ENCODE results near the gene SHANK3. TPM values are rescaled to one million over a fixed set of nuclear protein-coding genes. Genes with fewer than 3 reads are reported as not detected.

Gene SHANK3
- total RNA-seq, 6 experiments from 2014 or later: 9.7 to 16.0 (median 14.8) TPM

GRCh38 chr22:50697667-50698506 is 25.3 kb downstream of the SHANK3 start:
- peak overlapping the region; percentile 44 to 62 (median 53) for H3K4me3 ChIP-seq
- H3K9me3 ChIP-seq: no peaks in the 10 kb centered on the region
- H3K36me3 ChIP-seq: no peaks in the 10 kb centered on the region
- H3K27ac ChIP-seq: peak overlapping the region in 2 of 3 donors; percentile 96
- DNase-seq: peak; percentile 30 to 59 (median 58)
- intact Hi-C loops (cut with DNase I): loop anchor here in 1 of 2 donors (5.0 kb wide), 1 partner anchor 71 kb away; the partner anchor contains the start of gene ARSA
- no peak for TF ChIP-seq POLR2A (IDR thresholded peaks at IDR 0.05)
- TF ChIP-seq CTCF (IDR thresholded peaks at IDR 0.05): no peak
- no peaks in the 10 kb centered on the region for H3K27me3 ChIP-seq
- no peak for ATAC-seq
- WGBS (ENCODE audit: insufficient coverage, low coverage, low lambda C conversion rate, missing lambda C conversion rate): no CpG with 5 or more reads among the region's 54 CpGs
- peaks cover 0 to 47% (median 20%) of the 10 kb centered on the region in 4 donors for H3K4me1 ChIP-seq

GRCh38 chr22:50698546-50698945 is 25.9 kb downstream of the SHANK3 start:
- peak overlapping the region; percentile 44 to 62 (median 53) for H3K4me3 ChIP-seq

GRCh38 chr22:50699001-50699755 is 26.6 kb downstream of the SHANK3 start:
- ATAC-seq (peak in 3 of 4 donors; percentile 0 to 7 (median 2)), DNase-seq (peak; percentile 35 to 72 (median 72))
- WGBS (ENCODE audit: insufficient coverage, low coverage, low lambda C conversion rate, missing lambda C conversion rate): 35% methylated on average over 6 of the region's 15 CpGs
- Histone ChIP-seq H3K4me3 (peak overlapping the region in 1 of 3 donors; percentile 16), H3K27ac (peak overlapping the region; percentile 84 to 96 (median 96)), H3K9me3 (no peaks in the 10 kb centered on the region), H3K27me3 (no peaks in the 10 kb centered on the region), H3K4me1 (peaks cover 0 to 55% (median 20%) of the 10 kb centered on the region in 4 donors), H3K36me3 (no peaks in the 10 kb centered on the region)
- intact Hi-C loops (cut with DNase I): loop anchor here in 1 of 2 donors (5.0 kb wide), 1 partner anchor 72 kb away; the partner anchor contains the start of gene ARSA
- TF ChIP-seq POLR2A (IDR thresholded peaks at IDR 0.05) (no peak), CTCF (IDR thresholded peaks at IDR 0.05) (no peak)

More at GRCh38 chr22:50698546-50698945, 25.9 kb downstream of the SHANK3 start:
- no peak for TF ChIP-seq POLR2A (IDR thresholded peaks at IDR 0.05)
- no peak for TF ChIP-seq CTCF (IDR thresholded peaks at IDR 0.05)
- peak in 1 of 4 donors; percentile 4 for ATAC-seq
- H3K27me3 ChIP-seq: no peaks in the 10 kb centered on the region
- peak; percentile 51 to 59 (median 52) for DNase-seq
- H3K36me3 ChIP-seq: no peaks in the 10 kb centered on the region
- no peaks in the 10 kb centered on the region for H3K9me3 ChIP-seq
- WGBS (ENCODE audit: insufficient coverage, low coverage, low lambda C conversion rate, missing lambda C conversion rate): 20% methylated on average over 11 of the region's 12 CpGs
- intact Hi-C loops (cut with DNase I): loop anchor here in 1 of 2 donors (5.0 kb wide), 1 partner anchor 71 kb away; the partner anchor contains the start of gene ARSA
- H3K4me1 ChIP-seq: peaks cover 0 to 50% (median 20%) of the 10 kb centered on the region in 4 donors
- H3K27ac ChIP-seq: peak overlapping the region in 2 of 3 donors; percentile 96

GRCh38 chr22:50699756-50700386 is 27.2 kb downstream of the SHANK3 start:
- peaks cover 0 to 57% (median 20%) of the 10 kb centered on the region in 4 donors for H3K4me1 ChIP-seq
- no peaks in the 10 kb centered on the region for H3K9me3 ChIP-seq
- ATAC-seq (peak; percentile 12 to 34 (median 24)), DNase-seq (peak; percentile 39 to 83 (median 71))
- WGBS (ENCODE audit: insufficient coverage, low coverage, low lambda C conversion rate, missing lambda C conversion rate): 23% methylated on average over 11 of the region's 15 CpGs
- H3K27ac ChIP-seq: peak overlapping the region; percentile 84 to 96 (median 96)
- peak overlapping the region in 2 of 3 donors; percentile 16 to 33 for H3K4me3 ChIP-seq
- TF ChIP-seq POLR2A (IDR thresholded peaks at IDR 0.05) (no peak), CTCF (IDR thresholded peaks at IDR 0.05) (peak in 3 of 4 donors; percentile 17 to 30 (median 24))
- no peaks in the 10 kb centered on the region for H3K27me3 ChIP-seq
- intact Hi-C loops (cut with DNase I): loop anchor here in 1 of 2 donors (5.0 kb wide), 1 partner anchor 73 kb away; the partner anchor contains the start of gene ARSA
- H3K36me3 ChIP-seq: peaks cover 0 to 3% (median 0%) of the 10 kb centered on the region in 4 donors
